Measurements from ENCODE around the gene TPRX1. TPM values are rescaled to one million over a fixed set of nuclear protein-coding genes. Genes with fewer than 3 reads are reported as not detected.

Gene TPRX1
- total RNA-seq, 1 donor from 2014 or later = not detected

GRCh38 chr19:47762615-47763308 lies 41.6 kb downstream of the TPRX1 start:
- no peak for TF ChIP-seq CTCF (IDR thresholded peaks at IDR 0.05)
- Mint-ChIP-seq H3K36me3 (ENCODE audit: low read depth) (peaks cover 14% of the 10 kb centered on the region), H3K27me3 (ENCODE audit: low read depth) (no peaks in the 10 kb centered on the region), H3K4me1 (ENCODE audit: low read depth) (no peaks in the 10 kb centered on the region), H3K27ac (ENCODE audit: unreplicated experiment) (no peak overlapping the region), H3K9me3 (ENCODE audit: low read depth) (peaks cover 3% of the 10 kb centered on the region), H3K4me3 (ENCODE audit: unreplicated experiment) (no peak overlapping the region)
- DNase-seq (ENCODE audit: low spot score) = no peak

- no peak for TF ChIP-seq CTCF (IDR thresholded peaks at IDR 0.05)
- H3K27me3 Mint-ChIP-seq (ENCODE audit: low read depth) = no peaks in the 10 kb centered on the region
- H3K9me3 Mint-ChIP-seq (ENCODE audit: low read depth) = peaks cover 3% of the 10 kb centered on the region
- no peak overlapping the region for H3K27ac Mint-ChIP-seq (ENCODE audit: unreplicated experiment)
- no peak for DNase-seq (ENCODE audit: low spot score)
- H3K36me3 Mint-ChIP-seq (ENCODE audit: low read depth) = peaks cover 19% of the 10 kb centered on the region
- H3K4me1 Mint-ChIP-seq (ENCODE audit: low read depth) = no peaks in the 10 kb centered on the region
- no peak overlapping the region for H3K4me3 Mint-ChIP-seq (ENCODE audit: unreplicated experiment)
Measured at GRCh38 chr19:47762151-47762550, 42.2 kb downstream of the TPRX1 start.

- Mint-ChIP-seq H3K36me3 (ENCODE audit: low read depth) (peaks cover 24% of the 10 kb centered on the region), H3K4me1 (ENCODE audit: low read depth) (no peaks in the 10 kb centered on the region), H3K9me3 (ENCODE audit: low read depth) (peaks cover 3% of the 10 kb centered on the region), H3K27me3 (ENCODE audit: low read depth) (no peaks in the 10 kb centered on the region), H3K27ac (ENCODE audit: unreplicated experiment) (no peak overlapping the region), H3K4me3 (ENCODE audit: unreplicated experiment) (no peak overlapping the region)
- TF ChIP-seq CTCF (IDR thresholded peaks at IDR 0.05) = no peak
- DNase-seq (ENCODE audit: low spot score) = no peak
Measured at GRCh38 chr19:47761566-47761965, 42.8 kb downstream of the TPRX1 start.

- Mint-ChIP-seq H3K9me3 (ENCODE audit: low read depth) (peaks cover 3% of the 10 kb centered on the region), H3K4me1 (ENCODE audit: low read depth) (no peaks in the 10 kb centered on the region), H3K36me3 (ENCODE audit: low read depth) (peaks cover 24% of the 10 kb centered on the region), H3K4me3 (ENCODE audit: unreplicated experiment) (no peak overlapping the region), H3K27ac (ENCODE audit: unreplicated experiment) (no peak overlapping the region), H3K27me3 (ENCODE audit: low read depth) (no peaks in the 10 kb centered on the region)
- no peak for DNase-seq (ENCODE audit: low spot score)
- no peak for TF ChIP-seq CTCF (IDR thresholded peaks at IDR 0.05)
Measured at GRCh38 chr19:47760632-47760999, 43.7 kb downstream of the TPRX1 start.

- peaks cover 3% of the 10 kb centered on the region for H3K9me3 Mint-ChIP-seq (ENCODE audit: low read depth)
Measured at GRCh38 chr19:47758443-47758804, 45.9 kb downstream of the TPRX1 start.

More at GRCh38 chr19:47758443-47758804, 45.9 kb downstream of the TPRX1 start:
- no peak overlapping the region for H3K27ac Mint-ChIP-seq (ENCODE audit: unreplicated experiment)
- no peaks in the 10 kb centered on the region for H3K27me3 Mint-ChIP-seq (ENCODE audit: low read depth)
- no peak overlapping the region for H3K4me3 Mint-ChIP-seq (ENCODE audit: unreplicated experiment)
- no peak for TF ChIP-seq CTCF (IDR thresholded peaks at IDR 0.05)
- no peaks in the 10 kb centered on the region for H3K4me1 Mint-ChIP-seq (ENCODE audit: low read depth)
- no peak for DNase-seq (ENCODE audit: low spot score)
- H3K36me3 Mint-ChIP-seq (ENCODE audit: low read depth) = peaks cover 33% of the 10 kb centered on the region
